Naive thymus-derived CD4-positive, alpha-beta T cell (primary cell): ENCODE measurements around the gene ACTR3. TPM values are rescaled to one million over a fixed set of nuclear protein-coding genes. Genes with fewer than 3 reads are reported as not detected.

Experiments used
- ATAC-seq: fragments of 150-1000 bp; cut with Tn5 transposase; 2 replicates; pipeline ENCODE4 v1.10.0; 2021; ENCODE audit warnings: mild to moderate bottlenecking, moderate library complexity
- CTCF ChIA-PET: fragments of 350-600 bp; sonication (Branson Sonifier 250); formaldehyde crosslinking; loops from one replicate; lab custom pipeline; 2021; ENCODE audit warnings: antibody characterized with exemption; lab: Charles Lee
- POLR2A ChIA-PET: fragments of 350-600 bp; sonication (Branson Sonifier 250); formaldehyde crosslinking; loops from one replicate; lab custom pipeline; 2021; ENCODE audit warnings: antibody characterized with exemption, inconsistent platforms; lab: Charles Lee
- DNase-seq, 9 donors: peaks; one replicate each; pipeline versions ENCODE4 v3.0.0 to v3.0.0-alpha.2; 2020 to 2022; ENCODE audit warnings: mixed read lengths in 1 of 9
- H3K27ac ChIP-seq: one replicate; pipeline ENCODE4 v1.7.0; 2013; ENCODE audit warnings: mild to moderate bottlenecking, low read depth, low read length, moderate library complexity
- H3K27me3 ChIP-seq, 2 donors: one replicate each; pipeline ENCODE4 v1.7.0; 2013; ENCODE audit warnings: low read length in 2 of 2, mild to moderate bottlenecking in 2 of 2, moderate library complexity in 2 of 2; ENCODE audit not compliant: control insufficient read depth in 2 of 2, insufficient read depth in 2 of 2
- H3K36me3 ChIP-seq, 3 experiments: 1 replicate in 2 of 3; 2 replicates in 1 of 3; pipeline ENCODE4 v1.7.0; 2013; ENCODE audit warnings: low read length in 3 of 3, mild to moderate bottlenecking in 3 of 3, moderate library complexity in 1 of 3; ENCODE audit not compliant: insufficient read depth in 3 of 3, control insufficient read depth in 2 of 3
- H3K4me1 ChIP-seq, 2 donors: one replicate each; pipeline ENCODE4 v1.7.0; 2013; ENCODE audit warnings: low read length in 2 of 2, mild to moderate bottlenecking in 2 of 2, moderate library complexity in 1 of 2; ENCODE audit not compliant: control insufficient read depth in 2 of 2, insufficient read depth in 2 of 2
- H3K4me3 ChIP-seq: 2 replicates; pipeline ENCODE4 v1.7.0; 2013; ENCODE audit warnings: mild to moderate bottlenecking, low read length
- H3K9me3 ChIP-seq, 3 experiments: 1 replicate in 2 of 3; 2 replicates in 1 of 3; pipeline ENCODE4 v1.7.0; 2013; ENCODE audit warnings: low read length in 3 of 3; ENCODE audit not compliant: control insufficient read depth in 2 of 3
- H3K27ac Mint-ChIP-seq, 9 donors: one replicate each; pipeline ENCODE4 v1.8.0; 2020 to 2022; ENCODE audit warnings: mixed read lengths in 9 of 9, mild to moderate bottlenecking in 8 of 9, moderate library complexity in 5 of 9, inconsistent platforms in 2 of 9
- H3K27me3 Mint-ChIP-seq, 5 donors: one replicate each; pipeline ENCODE4 v1.8.0; 2021 to 2022; ENCODE audit warnings: mixed read lengths in 5 of 5, mild to moderate bottlenecking in 1 of 5
- H3K36me3 Mint-ChIP-seq, 5 donors: one replicate each; pipeline ENCODE4 v1.8.0; 2020 to 2022; ENCODE audit warnings: mixed read lengths in 5 of 5, mild to moderate bottlenecking in 3 of 5, inconsistent platforms in 1 of 5
- H3K4me1 Mint-ChIP-seq, 7 donors: one replicate each; pipeline ENCODE4 v1.8.0; 2020 to 2022; ENCODE audit warnings: mixed read lengths in 7 of 7, mild to moderate bottlenecking in 3 of 7, inconsistent platforms in 1 of 7
- H3K4me3 Mint-ChIP-seq, 10 donors: one replicate each; pipeline ENCODE4 v1.8.0; 2020 to 2022; ENCODE audit warnings: mild to moderate bottlenecking in 10 of 10, mixed read lengths in 10 of 10, moderate library complexity in 6 of 10, inconsistent platforms in 2 of 10
- H3K9me3 Mint-ChIP-seq, 11 donors: one replicate each; pipeline ENCODE4 v1.8.0; 2020 to 2022; ENCODE audit warnings: mixed read lengths in 11 of 11, mild to moderate bottlenecking in 4 of 11, inconsistent platforms in 1 of 11, moderate library complexity in 1 of 11
- intact Hi-C, 2 donors: fragments of 100-400 bp; cut with micrococcal nuclease; formaldehyde crosslinking; loops; one replicate each; pipeline ENCODE4 v1.15.1; 2023
- polyA plus RNA-seq, 2 donors: library from polyadenylated mRNA; unstranded; fragments of 300-500 nt; fragmentation: Illumina TruSeq; gene quantifications; one replicate each; pipeline ENCODE4 v1.2.3, GENCODE V29; 2021
- total RNA-seq, 6 experiments: library from RNA in 5 of 6; stranded (reverse) in 5 of 6; gene quantifications; 1 replicate in 5 of 6; 2 replicates in 1 of 6; pipeline ENCODE4 v1.2.3 and lab custom pipeline; 2021 to 2026

ACTR3 gene
- total and polyA plus RNA-seq, 7 experiments from 2014 or later = 172 to 612 (median 295) TPM

DNA sequence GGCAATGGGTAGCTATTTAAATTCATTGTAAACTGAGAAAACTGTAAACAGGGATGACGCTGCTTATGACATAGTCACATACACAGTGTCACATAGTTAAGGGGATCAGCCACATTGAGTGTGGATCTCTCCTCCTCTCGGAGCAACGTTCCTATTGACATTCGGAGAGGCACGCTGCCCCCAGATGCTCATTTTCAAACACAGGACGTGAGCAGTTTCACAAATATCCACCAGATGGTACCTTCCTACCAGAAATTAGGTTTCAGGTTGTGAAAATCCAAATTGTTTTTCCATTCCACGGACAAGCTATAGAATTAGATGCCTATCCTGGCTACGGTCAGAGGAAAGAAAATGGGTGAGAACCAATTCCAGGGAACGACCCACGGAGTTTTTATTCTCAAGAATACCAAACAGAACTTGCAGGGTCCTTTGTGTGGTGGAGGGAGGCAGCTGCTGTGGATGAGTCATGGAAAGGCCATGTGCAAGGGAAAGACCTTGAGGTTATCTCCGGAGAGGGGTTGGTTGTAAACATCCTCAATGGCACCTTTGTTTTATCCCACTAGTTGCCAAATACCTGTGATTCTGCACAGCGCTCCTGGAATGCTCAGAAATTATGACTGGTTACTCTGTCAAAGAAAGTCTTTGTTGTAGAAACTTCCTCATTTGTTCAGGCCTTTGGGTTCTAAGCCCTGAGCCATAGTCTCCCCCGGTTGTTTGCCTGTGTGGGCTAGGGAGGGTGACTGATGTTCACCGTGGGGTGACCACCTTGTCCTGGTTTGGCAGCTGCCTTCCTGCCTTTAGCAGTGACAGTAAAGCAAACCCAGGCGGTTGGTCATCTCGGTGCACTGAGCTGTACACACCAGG lies 88.0 kb downstream of the ACTR3 start:
- ATAC-seq = no peak
- H3K27ac Mint-ChIP-seq = peak overlapping the region in 3 of 9 donors; percentile 20 to 45 (median 28)
- POLR2A ChIA-PET = no interaction called here

DNA sequence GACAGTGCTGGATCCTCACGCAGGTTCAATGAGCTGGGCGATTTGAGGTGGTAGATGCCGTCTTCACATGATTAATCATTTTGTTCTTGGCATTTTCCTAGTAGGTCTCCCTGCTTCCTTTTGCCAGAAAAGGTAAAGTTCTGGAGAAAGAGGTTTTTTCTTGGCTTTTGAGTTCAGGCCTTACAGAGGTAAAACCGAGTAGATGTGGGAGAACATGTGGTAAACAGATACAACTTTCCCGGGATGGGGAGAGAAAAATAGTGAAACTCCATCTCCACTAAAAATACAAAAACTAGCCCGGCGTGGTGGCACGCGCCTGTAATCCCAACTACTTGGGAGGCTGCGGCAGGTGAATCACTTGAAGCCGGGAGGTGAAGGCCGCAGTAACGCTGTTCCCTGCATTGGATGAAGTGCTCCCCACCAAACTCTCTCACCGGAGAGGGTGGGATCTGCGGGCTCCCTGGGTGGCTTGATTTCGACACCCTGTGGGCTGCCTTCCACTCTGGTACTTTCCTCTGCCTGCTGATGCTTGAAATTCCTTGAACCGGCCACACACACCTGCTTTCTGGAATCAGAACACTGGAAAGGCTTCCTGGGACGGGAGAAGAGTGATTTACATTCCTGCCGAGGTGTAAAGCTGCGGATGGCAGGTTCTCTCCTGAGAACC lies 88.8 kb downstream of the ACTR3 start:
- H3K4me1 ChIP-seq = no peaks in the 10 kb centered on the region
- CTCF ChIA-PET = interaction anchor here (0.6 to 0.8 kb wide), 2 partner anchors 11 to 197 kb away, joined by 3 read pairs; no protein-coding TSS in a partner anchor
- H3K27ac ChIP-seq = no peak overlapping the region
- peaks cover 0 to 11% (median 0%) of the 10 kb centered on the region in 3 experiments for H3K36me3 ChIP-seq
- H3K4me1 Mint-ChIP-seq = peaks cover 0 to 5% (median 4%) of the 10 kb centered on the region in 7 donors
- ATAC-seq = no peak
- no peaks in the 10 kb centered on the region for H3K27me3 Mint-ChIP-seq
- POLR2A ChIA-PET = no interaction called here
- no peaks in the 10 kb centered on the region for H3K9me3 ChIP-seq
- intact Hi-C loops = no loop called here
- H3K4me3 ChIP-seq = no peak overlapping the region
- DNase-seq = no peak
- peaks cover 0 to 36% (median 13%) of the 10 kb centered on the region in 5 donors for H3K36me3 Mint-ChIP-seq
- peaks cover 0 to 9% (median 0%) of the 10 kb centered on the region in 11 donors for H3K9me3 Mint-ChIP-seq
- no peak overlapping the region for H3K4me3 Mint-ChIP-seq
- peak overlapping the region in 3 of 9 donors; percentile 6 to 86 (median 41) for H3K27ac Mint-ChIP-seq
- no peaks in the 10 kb centered on the region for H3K27me3 ChIP-seq

More for the DNA sequence above, 88.0 kb downstream of the ACTR3 start:
- H3K27me3 Mint-ChIP-seq = no peaks in the 10 kb centered on the region
- Histone ChIP-seq H3K27ac (no peak overlapping the region), H3K4me1 (no peaks in the 10 kb centered on the region), H3K9me3 (no peaks in the 10 kb centered on the region), H3K4me3 (no peak overlapping the region), H3K36me3 (peaks cover 0 to 12% (median 0%) of the 10 kb centered on the region in 3 experiments), H3K27me3 (no peaks in the 10 kb centered on the region)
- H3K9me3 Mint-ChIP-seq = peaks cover 0 to 9% (median 0%) of the 10 kb centered on the region in 11 donors
- intact Hi-C loops = no loop called here
- peaks cover 0 to 34% (median 10%) of the 10 kb centered on the region in 5 donors for H3K36me3 Mint-ChIP-seq
- DNase-seq = no peak
- H3K4me3 Mint-ChIP-seq = no peak overlapping the region
- CTCF ChIA-PET = interaction anchor here (0.6 kb wide), 1 partner anchor 196 kb away, joined by 3 read pairs; no protein-coding TSS in a partner anchor
- peaks cover under 1 to 7% (median 5%) of the 10 kb centered on the region in 7 donors for H3K4me1 Mint-ChIP-seq

DNA sequence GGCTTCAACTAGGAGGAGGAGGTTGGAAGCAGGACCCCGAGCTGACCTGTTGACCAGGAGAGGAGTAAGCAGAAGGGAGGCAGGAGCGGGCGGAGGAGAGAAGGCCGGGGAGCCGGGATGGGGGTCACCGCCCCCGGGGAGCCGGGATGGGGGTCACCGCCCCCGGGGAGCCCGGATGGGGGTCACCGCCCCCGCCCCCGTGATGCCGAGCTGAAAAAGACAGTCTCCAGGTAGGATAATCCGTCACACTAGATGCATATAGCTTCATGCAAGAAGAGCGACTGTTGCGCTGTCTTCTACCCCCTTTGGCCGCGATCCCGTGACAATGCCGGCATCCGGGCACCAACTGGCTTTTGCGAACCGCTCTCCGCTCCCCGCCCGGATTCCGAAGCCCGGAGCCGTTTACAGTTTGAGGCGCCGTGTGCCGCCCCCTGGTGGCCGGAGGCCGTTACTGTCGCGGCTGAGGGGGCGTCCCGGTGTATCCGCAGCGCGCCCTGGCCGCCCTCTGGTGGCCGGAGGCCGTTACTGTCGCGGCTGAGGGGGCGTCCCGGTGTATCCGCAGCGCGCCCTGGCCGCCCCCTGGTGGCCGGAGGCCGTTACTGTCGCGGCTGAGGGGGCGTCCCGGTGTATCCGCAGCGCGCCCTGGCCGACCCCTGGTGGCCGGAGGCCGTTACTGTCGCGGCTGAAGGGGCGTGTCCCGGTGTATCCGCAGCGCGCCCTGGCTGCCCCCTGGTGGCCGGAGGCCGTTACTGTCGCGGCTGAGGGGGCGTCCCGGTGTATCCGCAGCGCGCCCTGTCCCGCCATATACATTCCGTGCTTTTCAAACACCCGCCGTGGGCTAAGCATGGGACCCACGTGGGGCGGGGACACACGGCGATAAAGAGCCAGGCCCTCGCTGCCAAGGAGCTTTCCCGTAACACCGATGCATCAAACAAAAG lies 89.6 kb downstream of the ACTR3 start:
- Histone ChIP-seq H3K36me3 (peaks cover 0 to 11% (median 0%) of the 10 kb centered on the region in 3 experiments), H3K9me3 (no peaks in the 10 kb centered on the region), H3K4me3 (no peak overlapping the region), H3K27ac (no peak overlapping the region), H3K27me3 (no peaks in the 10 kb centered on the region), H3K4me1 (no peaks in the 10 kb centered on the region)
- peak; percentile 6 to 78 (median 33) for DNase-seq
- ATAC-seq = peak; percentile 43
- Mint-ChIP-seq H3K36me3 (peaks cover 0 to 35% (median 13%) of the 10 kb centered on the region in 5 donors), H3K27me3 (no peaks in the 10 kb centered on the region), H3K27ac (peak overlapping the region in 4 of 9 donors; percentile 6 to 86 (median 58)), H3K9me3 (peaks cover 0 to 9% (median 0%) of the 10 kb centered on the region in 11 donors), H3K4me3 (no peak overlapping the region), H3K4me1 (peaks cover 0 to 5% (median 4%) of the 10 kb centered on the region in 7 donors)
- intact Hi-C loops = no loop called here
- CTCF ChIA-PET = interaction anchor here (0.6 to 0.8 kb wide), 2 partner anchors 11 to 30 kb away, joined by 3 read pairs; no protein-coding TSS in a partner anchor
- POLR2A ChIA-PET = no interaction called here

DNA sequence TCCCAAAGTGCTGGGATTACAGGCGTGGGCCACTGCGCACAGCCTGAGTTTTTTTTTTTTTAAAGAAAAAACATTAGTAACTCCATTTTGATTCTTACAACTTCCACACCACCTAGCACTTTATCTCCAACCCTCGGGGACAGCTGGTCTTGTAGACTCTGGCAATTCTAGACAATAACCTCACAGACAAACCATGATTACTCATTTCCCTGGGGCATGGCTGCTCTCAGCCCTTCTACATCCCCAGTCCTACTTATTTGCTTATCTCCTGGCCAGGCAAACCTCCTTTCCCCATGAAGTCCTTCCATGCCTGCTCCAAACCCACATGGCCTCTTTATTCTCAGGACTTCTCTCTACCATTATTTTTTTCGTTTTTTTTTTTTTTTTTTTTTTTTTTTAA lies 91.1 kb downstream of the ACTR3 start:
- Mint-ChIP-seq H3K4me1 (peaks cover 0 to 5% (median 4%) of the 10 kb centered on the region in 7 donors), H3K27ac (no peak overlapping the region), H3K36me3 (peaks cover 0 to 32% (median 13%) of the 10 kb centered on the region in 5 donors), H3K9me3 (peaks cover 0 to 9% (median 0%) of the 10 kb centered on the region in 11 donors), H3K27me3 (no peaks in the 10 kb centered on the region), H3K4me3 (peak overlapping the region in 1 of 10 donors; percentile 50)
- DNase-seq = no peak
- H3K9me3 ChIP-seq = no peaks in the 10 kb centered on the region
- no peak overlapping the region for H3K27ac ChIP-seq
- H3K27me3 ChIP-seq = no peaks in the 10 kb centered on the region
- intact Hi-C loops = no loop called here
- H3K4me1 ChIP-seq = no peaks in the 10 kb centered on the region
- ATAC-seq = no peak
- peaks cover 0 to 4% (median 0%) of the 10 kb centered on the region in 3 experiments for H3K36me3 ChIP-seq
- no peak overlapping the region for H3K4me3 ChIP-seq
- ChIA-PET CTCF (interaction anchor here (1.2 kb wide), 1 partner anchor 16 kb away, joined by 3 read pairs; no protein-coding TSS in a partner anchor), POLR2A (no interaction called here)

DNA sequence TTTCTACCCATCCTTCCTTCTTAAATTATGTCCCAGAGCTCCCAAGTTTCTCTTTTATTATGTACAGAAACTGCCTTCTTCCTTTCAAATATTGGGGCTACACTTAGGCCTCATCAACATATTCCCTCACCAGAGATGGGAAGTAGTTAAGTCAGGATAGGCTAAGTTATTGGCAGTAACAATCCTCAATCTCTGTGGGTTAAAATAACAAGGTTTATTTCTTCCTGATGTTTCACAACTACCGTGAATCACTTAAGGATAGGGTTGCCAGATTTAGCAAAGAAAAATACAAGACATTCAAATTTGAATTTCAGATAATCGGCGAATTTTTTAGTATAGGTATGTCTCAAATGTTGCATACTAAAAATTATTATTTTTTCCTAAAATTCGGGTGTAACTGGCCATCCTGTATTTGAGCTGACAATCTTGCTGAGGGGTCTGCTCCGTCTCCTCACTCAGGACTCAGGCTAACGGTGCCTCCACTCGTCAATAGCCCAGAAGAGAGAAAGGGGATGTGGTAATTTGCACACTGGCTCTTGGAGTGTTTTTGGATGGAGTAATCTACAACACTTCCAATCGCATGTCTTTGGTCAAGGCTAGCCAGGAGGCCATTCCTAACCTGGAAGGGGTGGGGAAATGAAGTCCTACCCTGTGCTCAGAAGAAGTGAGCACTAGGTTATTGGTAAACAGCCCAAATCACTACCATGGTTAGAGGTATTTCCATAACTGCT lies 91.7 kb downstream of the ACTR3 start:
- CTCF ChIA-PET = interaction anchor here (1.2 kb wide), 1 partner anchor 16 kb away, joined by 3 read pairs; no protein-coding TSS in a partner anchor
- DNase-seq = no peak
- no peak overlapping the region for H3K27ac Mint-ChIP-seq

More for the DNA sequence above, 91.7 kb downstream of the ACTR3 start:
- Mint-ChIP-seq H3K4me3 (no peak overlapping the region), H3K4me1 (peaks cover 0 to 4% (median under 1%) of the 10 kb centered on the region in 7 donors), H3K9me3 (peaks cover 0 to 9% (median 0%) of the 10 kb centered on the region in 11 donors), H3K27me3 (no peaks in the 10 kb centered on the region), H3K36me3 (peaks cover 0 to 30% (median 13%) of the 10 kb centered on the region in 5 donors)
- ATAC-seq = no peak
- Histone ChIP-seq H3K27me3 (no peaks in the 10 kb centered on the region), H3K4me1 (no peaks in the 10 kb centered on the region), H3K9me3 (no peaks in the 10 kb centered on the region), H3K4me3 (no peak overlapping the region), H3K27ac (no peak overlapping the region), H3K36me3 (peaks cover 0 to under 1% (median 0%) of the 10 kb centered on the region in 3 experiments)
- intact Hi-C loops = no loop called here
- POLR2A ChIA-PET = no interaction called here
